ENCODE results near the gene DUSP23. TPM values are rescaled to one million over a fixed set of nuclear protein-coding genes. Genes with fewer than 3 reads are reported as not detected.

DUSP23 gene
- 26.2 and 32.6 TPM in 2 replicates for total RNA-seq

DNA sequence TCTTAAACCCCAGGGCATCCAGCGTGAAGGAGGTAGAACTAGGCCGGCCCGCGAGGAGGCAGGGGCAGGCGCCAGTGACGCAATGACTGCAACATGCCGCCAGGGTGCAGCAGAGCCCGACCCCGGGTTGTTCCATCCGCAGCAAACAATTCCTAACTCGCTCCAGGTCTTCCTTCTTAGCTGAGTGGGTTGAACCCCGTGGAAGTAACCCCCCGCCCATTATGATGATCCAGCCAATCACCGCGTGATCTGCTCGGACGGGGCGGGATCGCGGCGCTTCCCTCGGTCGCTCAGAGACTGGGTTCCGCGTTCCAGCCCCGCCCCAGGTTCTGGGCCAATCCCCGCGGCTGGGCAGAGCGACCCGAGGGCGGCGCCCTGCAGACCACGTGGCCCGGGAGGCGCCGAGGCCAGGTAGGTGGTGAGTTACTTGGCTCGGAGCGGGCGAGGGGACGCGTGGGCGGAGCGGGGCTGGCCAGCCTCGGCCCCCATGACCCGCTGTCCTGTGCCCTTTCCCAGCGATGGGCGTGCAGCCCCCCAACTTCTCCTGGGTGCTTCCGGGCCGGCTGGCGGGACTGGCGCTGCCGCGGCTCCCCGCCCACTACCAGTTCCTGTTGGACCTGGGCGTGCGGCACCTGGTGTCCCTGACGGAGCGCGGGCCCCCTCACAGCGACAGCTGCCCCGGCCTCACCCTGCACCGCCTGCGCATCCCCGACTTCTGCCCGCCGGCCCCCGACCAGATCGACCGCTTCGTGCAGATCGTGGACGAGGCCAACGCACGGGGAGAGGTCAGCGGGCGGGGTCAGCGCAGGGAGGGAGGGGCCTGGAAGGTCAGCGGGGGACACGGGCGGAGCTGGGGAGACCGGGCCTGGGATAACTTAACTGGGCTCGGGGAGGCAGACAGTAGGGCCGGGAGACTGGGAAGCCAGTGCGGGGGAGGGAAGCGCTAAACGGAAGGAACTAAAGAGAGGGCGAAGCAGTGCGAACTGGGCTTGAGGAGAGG lies at the start of gene DUSP23:
DUSP23 (plus strand) TSS at position 380 of the 1,000 bp plus-strand sequence; CDS start at position 519, 139 bp downstream.
- peak within 1 kb of the TSS; percentile 73 for H3K4me3 Mint-ChIP-seq (ENCODE audit: low read depth)
- DNase-seq (ENCODE audit: low spot score) = peak; percentile 96
- peaks cover 18% of the 10 kb centered on the region for H3K27me3 Mint-ChIP-seq (ENCODE audit: low read depth)
- no peaks in the 10 kb centered on the region for H3K9me3 Mint-ChIP-seq
- peak within 1 kb of the TSS; percentile 39 for H3K27ac Mint-ChIP-seq
- H3K4me1 Mint-ChIP-seq (ENCODE audit: low read depth) = peaks cover 7% of the 10 kb centered on the region
- intact Hi-C loops (cut with micrococcal nuclease) = loop anchor here (1.0 to 5.0 kb wide), 5 partner anchors 41 to 251 kb away; partner anchors contain the start of gene PIGM
- no peaks in the 10 kb centered on the region for H3K36me3 Mint-ChIP-seq (ENCODE audit: low read depth)

DNA sequence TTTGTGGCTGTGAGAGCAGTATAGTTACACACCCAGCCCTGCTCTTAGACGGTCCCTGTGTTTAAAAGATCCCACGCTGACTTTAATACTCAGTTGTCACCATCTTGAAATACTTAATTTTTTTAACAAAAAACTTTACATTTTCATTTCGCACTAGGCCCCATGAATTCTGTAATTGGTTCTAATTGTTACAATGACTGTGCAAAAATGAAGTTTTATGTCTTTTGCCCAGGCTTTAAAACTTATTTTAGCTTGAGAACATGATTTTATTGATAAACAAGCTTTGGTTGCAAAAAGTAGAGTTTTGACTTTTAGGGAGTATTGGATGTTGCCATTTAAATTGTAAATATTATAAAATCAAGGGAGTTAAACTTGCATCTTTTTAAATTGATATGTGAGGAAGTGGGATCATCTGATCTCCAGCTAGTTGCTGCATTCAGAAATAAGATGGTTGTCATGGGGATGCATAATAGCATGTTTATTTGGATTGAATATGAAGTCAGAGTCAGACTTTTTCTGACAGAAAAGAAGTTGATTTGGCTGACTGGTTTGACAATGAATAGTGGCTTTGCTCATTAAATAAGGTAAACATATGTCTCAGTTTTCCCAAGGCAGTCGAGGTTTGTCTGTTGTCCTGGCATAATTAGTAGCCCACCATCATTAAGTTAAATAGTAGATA lies 43.4 kb upstream of the DUSP23 start:
- H3K36me3 Mint-ChIP-seq (ENCODE audit: low read depth) = no peaks in the 10 kb centered on the region
- H3K27ac Mint-ChIP-seq = no peak overlapping the region
- H3K4me1 Mint-ChIP-seq (ENCODE audit: low read depth) = no peaks in the 10 kb centered on the region
- DNase-seq (ENCODE audit: low spot score) = no peak
- H3K27me3 Mint-ChIP-seq (ENCODE audit: low read depth) = no peaks in the 10 kb centered on the region
- H3K9me3 Mint-ChIP-seq = no peaks in the 10 kb centered on the region
- intact Hi-C loops (cut with micrococcal nuclease) = no loop called here
- H3K4me3 Mint-ChIP-seq (ENCODE audit: low read depth) = no peak overlapping the region

DNA sequence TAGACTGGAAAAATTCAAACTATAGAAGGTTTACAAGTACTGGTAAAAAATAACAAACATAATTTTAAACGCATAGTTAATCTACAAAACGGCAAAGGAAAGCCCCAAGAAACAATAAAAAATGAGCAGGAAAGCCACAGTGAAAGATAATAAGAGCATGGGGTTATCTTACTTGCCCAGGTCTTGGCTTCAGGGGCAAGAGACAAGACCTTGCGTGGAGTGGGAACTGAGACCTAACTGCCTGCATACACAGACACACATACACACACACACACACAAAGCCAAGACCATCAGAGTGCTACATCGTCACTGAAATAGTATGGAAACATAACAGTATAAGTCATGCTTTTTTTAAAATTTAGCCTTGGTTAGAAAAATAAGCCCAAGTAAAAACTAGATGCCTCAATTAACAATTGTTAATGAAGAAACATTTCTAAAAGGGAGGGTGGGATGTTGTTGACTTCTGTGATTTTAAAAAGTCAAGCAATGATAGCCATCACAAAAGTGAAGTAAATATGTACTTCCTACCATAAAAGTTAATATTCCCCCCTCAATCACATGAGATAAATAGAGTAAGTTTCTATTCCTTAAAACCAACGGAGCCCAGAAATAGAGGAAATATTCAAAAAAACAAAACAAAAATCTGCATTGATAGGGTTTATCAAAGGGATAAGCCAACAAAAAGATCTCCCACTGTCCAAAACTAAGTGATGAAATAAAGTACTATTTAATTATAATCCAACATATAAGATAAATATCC lies 36.9 kb upstream of the DUSP23 start:
- no peaks in the 10 kb centered on the region for H3K9me3 Mint-ChIP-seq
- H3K36me3 Mint-ChIP-seq (ENCODE audit: low read depth) = no peaks in the 10 kb centered on the region
- peaks cover 2% of the 10 kb centered on the region for H3K27me3 Mint-ChIP-seq (ENCODE audit: low read depth)
- DNase-seq (ENCODE audit: low spot score) = no peak
- H3K4me1 Mint-ChIP-seq (ENCODE audit: low read depth) = no peaks in the 10 kb centered on the region
- intact Hi-C loops (cut with micrococcal nuclease) = no loop called here
- no peak overlapping the region for H3K4me3 Mint-ChIP-seq (ENCODE audit: low read depth)
- no peak overlapping the region for H3K27ac Mint-ChIP-seq

DNA sequence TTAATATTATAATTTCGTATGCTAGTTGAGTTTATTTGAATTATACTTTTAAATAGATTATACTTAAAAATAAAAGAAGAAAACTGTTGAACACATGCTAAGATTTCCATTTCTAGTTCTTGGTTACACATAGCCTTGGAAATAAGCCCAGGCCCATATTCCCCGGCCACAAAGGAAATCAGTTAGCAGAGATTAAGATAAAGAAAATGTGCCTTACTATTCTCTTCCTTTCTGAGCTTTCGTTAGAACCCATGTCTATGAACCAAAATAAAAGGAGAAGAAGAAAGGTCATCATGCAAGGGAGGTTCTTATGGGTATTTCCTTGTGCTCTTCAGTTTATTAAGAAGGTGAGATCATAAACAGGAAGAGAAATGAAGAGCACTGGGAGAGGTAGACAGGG lies 34.1 kb upstream of the DUSP23 start:
- H3K27ac Mint-ChIP-seq = no peak overlapping the region
- intact Hi-C loops (cut with micrococcal nuclease) = no loop called here

DNA sequence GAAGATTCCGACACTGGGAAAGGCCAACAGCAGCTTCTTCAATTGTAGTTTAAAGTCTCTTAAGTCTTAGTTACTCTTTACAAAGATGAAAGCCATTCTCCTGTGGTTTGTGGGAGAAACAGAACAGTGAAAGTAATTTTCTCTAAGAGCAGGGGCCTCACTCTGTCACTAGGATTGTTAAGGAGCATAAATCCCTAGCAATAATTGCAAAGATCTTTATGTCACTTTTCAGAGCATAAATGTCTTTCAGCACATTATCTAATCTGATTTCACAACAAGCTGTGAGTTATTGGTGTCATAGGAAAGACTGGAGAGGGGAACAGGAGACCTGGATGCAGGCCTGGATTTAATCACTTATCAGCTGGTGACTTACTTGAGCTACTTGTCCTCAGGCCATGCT lies 32.4 kb upstream of the DUSP23 start:
- Mint-ChIP-seq H3K9me3 (no peaks in the 10 kb centered on the region), H3K4me3 (ENCODE audit: low read depth) (no peak overlapping the region), H3K27ac (no peak overlapping the region), H3K27me3 (ENCODE audit: low read depth) (peaks cover 2% of the 10 kb centered on the region), H3K4me1 (ENCODE audit: low read depth) (no peaks in the 10 kb centered on the region), H3K36me3 (ENCODE audit: low read depth) (no peaks in the 10 kb centered on the region)
- DNase-seq (ENCODE audit: low spot score) = no peak
- intact Hi-C loops (cut with micrococcal nuclease) = no loop called here

More for the DNA sequence above, 34.1 kb upstream of the DUSP23 start:
- Mint-ChIP-seq H3K9me3 (no peaks in the 10 kb centered on the region), H3K36me3 (ENCODE audit: low read depth) (no peaks in the 10 kb centered on the region), H3K4me1 (ENCODE audit: low read depth) (no peaks in the 10 kb centered on the region), H3K27me3 (ENCODE audit: low read depth) (peaks cover 2% of the 10 kb centered on the region), H3K4me3 (ENCODE audit: low read depth) (no peak overlapping the region)
- DNase-seq (ENCODE audit: low spot score) = no peak

DNA sequence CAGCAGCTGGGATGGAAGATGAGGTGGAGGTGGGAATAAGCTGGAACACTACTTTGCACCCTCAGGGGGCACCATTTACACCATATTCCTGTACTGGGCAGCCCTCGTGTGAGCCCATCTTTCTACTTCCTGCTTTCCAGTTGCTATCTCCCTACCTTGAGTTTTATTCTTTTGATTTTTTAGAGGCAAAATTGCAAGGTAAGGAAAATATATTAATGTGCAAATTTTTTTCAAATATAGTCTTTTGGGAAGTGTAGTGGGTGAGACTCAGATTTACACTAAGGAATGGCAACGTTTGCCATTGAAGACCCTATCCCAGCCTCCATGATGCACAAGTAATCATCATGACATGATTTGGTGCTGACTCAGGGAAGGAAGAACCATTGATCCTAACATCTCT lies 31.1 kb upstream of the DUSP23 start:
- Mint-ChIP-seq H3K9me3 (no peaks in the 10 kb centered on the region), H3K36me3 (ENCODE audit: low read depth) (no peaks in the 10 kb centered on the region), H3K4me3 (ENCODE audit: low read depth) (no peak overlapping the region), H3K27ac (no peak overlapping the region), H3K27me3 (ENCODE audit: low read depth) (no peaks in the 10 kb centered on the region), H3K4me1 (ENCODE audit: low read depth) (no peaks in the 10 kb centered on the region)
- intact Hi-C loops (cut with micrococcal nuclease) = no loop called here
- no peak for DNase-seq (ENCODE audit: low spot score)

DNA sequence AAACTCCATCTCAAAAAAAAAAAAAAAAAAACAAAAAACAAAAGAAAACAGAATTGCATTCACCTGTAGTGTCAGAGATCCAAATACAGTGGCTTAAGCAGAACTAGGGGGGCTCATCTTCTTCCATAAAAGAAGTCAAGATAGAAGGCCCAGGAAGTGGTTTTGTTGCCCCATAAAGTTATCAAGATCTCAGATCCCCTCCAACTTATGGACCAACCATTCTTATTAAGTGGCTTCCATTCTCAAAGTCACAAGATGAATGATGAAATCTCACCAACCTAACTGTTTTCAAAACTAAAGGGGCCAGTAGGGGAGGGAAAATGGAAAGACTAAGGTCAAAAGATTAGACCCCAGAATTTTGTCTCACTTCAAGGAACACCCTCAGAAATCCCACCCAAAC lies 30.1 kb upstream of the DUSP23 start:
- H3K4me3 Mint-ChIP-seq (ENCODE audit: low read depth) = no peak overlapping the region
- H3K9me3 Mint-ChIP-seq = no peaks in the 10 kb centered on the region
- H3K27me3 Mint-ChIP-seq (ENCODE audit: low read depth) = no peaks in the 10 kb centered on the region
- no peaks in the 10 kb centered on the region for H3K4me1 Mint-ChIP-seq (ENCODE audit: low read depth)
- no peak overlapping the region for H3K27ac Mint-ChIP-seq
- intact Hi-C loops (cut with micrococcal nuclease) = no loop called here
- H3K36me3 Mint-ChIP-seq (ENCODE audit: low read depth) = no peaks in the 10 kb centered on the region
- DNase-seq (ENCODE audit: low spot score) = no peak

DNA sequence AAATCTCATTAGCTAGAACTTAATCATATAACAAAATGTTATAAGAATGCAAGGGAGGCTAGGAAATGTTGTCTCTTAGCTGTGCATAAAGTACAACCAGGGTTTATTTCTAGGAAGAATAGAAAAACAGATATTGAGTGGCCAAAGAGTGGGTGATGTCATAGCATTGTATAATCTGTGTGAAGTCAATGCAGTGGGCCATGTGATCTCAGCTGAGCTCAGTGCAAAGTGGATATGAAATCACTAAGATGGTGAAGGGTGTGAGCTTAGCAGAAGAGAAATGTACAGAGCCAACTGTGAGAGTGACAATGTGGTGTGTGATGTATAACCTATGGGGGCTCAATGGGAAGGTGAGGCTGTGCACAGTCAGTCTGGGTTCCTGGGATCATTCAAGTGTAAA lies 29.7 kb upstream of the DUSP23 start:
- no peaks in the 10 kb centered on the region for H3K27me3 Mint-ChIP-seq (ENCODE audit: low read depth)
- H3K4me1 Mint-ChIP-seq (ENCODE audit: low read depth) = no peaks in the 10 kb centered on the region
- intact Hi-C loops (cut with micrococcal nuclease) = no loop called here
- no peak for DNase-seq (ENCODE audit: low spot score)
- no peak overlapping the region for H3K4me3 Mint-ChIP-seq (ENCODE audit: low read depth)
- no peak overlapping the region for H3K27ac Mint-ChIP-seq
- no peaks in the 10 kb centered on the region for H3K9me3 Mint-ChIP-seq
- no peaks in the 10 kb centered on the region for H3K36me3 Mint-ChIP-seq (ENCODE audit: low read depth)

DNA sequence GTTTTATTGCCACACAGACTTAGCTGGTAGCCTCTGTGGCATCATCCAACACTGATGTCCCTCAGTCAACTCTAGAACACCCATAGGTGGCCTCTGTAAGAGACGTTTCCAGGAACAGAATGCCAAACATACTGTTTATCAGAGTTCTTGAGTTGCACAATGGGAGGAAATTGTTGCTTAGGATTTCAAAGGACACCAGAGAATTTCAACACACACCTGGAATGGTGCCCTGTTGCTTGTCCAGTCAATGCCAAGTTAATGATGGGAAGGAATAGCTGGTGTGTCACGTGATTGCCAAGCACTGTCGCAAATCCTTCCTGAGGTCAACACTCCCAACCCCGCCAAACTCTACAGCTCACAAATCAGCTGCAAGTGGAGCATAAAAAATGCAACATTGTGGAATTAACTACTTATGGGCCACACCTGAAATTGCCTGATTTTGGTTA lies 28.6 kb upstream of the DUSP23 start:
- Mint-ChIP-seq H3K27ac (no peak overlapping the region), H3K9me3 (no peaks in the 10 kb centered on the region), H3K4me1 (ENCODE audit: low read depth) (no peaks in the 10 kb centered on the region), H3K27me3 (ENCODE audit: low read depth) (no peaks in the 10 kb centered on the region), H3K4me3 (ENCODE audit: low read depth) (no peak overlapping the region), H3K36me3 (ENCODE audit: low read depth) (no peaks in the 10 kb centered on the region)
- no peak for DNase-seq (ENCODE audit: low spot score)
- intact Hi-C loops (cut with micrococcal nuclease) = no loop called here

DNA sequence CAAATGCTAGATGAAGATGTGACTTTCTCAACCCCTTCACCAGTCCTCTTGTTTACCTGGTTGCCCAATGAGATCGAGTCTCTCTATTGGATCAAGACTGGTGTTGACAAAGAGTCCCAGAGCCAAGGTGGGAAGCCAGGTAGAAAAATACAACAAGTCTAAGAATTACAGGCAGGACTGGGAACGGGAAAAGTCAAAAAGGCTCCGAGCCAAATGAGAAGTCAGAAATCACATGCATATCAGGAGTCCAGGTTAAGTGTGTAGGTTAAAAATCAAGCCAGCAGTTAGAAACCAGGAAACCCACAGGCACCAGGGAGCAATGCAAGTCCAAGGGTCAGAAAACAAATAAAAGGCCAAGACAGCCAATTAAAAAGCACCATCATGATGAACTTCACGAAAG lies 27.4 kb upstream of the DUSP23 start:
- DNase-seq (ENCODE audit: low spot score) = no peak
- no peaks in the 10 kb centered on the region for H3K4me1 Mint-ChIP-seq (ENCODE audit: low read depth)
- H3K27ac Mint-ChIP-seq = no peak overlapping the region
- intact Hi-C loops (cut with micrococcal nuclease) = no loop called here
- no peaks in the 10 kb centered on the region for H3K36me3 Mint-ChIP-seq (ENCODE audit: low read depth)
- no peaks in the 10 kb centered on the region for H3K9me3 Mint-ChIP-seq
- H3K4me3 Mint-ChIP-seq (ENCODE audit: low read depth) = no peak overlapping the region
- H3K27me3 Mint-ChIP-seq (ENCODE audit: low read depth) = no peaks in the 10 kb centered on the region

DNA sequence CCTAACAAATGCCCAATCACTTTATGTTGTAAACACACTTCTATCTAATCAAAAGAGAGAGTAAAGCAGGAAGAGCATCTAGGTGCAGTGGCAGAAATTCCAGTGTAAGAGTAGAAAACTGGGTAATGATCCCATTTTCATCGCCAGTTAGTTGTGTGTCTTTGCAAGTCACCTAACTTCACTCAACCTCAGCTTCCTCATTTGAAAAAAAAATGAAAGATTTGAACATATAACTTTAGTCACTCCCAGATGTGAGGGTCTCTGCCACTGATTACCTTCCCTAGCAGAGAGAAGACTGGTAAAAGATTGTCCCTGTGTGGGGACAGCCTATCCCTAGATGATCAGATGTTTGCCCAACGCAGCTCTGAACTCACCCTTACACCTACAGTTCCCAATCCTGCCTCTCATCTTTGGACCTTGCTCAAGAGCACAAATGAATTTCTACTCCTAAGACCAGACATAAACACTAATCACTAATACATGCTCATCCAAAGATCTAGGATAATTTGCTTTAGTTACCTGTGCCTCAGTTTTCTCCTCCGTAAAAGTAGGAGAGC lies 25.2 kb upstream of the DUSP23 start:
- Mint-ChIP-seq H3K27me3 (ENCODE audit: low read depth) (no peaks in the 10 kb centered on the region), H3K4me1 (ENCODE audit: low read depth) (no peaks in the 10 kb centered on the region), H3K27ac (no peak overlapping the region), H3K9me3 (no peaks in the 10 kb centered on the region), H3K4me3 (ENCODE audit: low read depth) (no peak overlapping the region), H3K36me3 (ENCODE audit: low read depth) (no peaks in the 10 kb centered on the region)
- DNase-seq (ENCODE audit: low spot score) = no peak
- intact Hi-C loops (cut with micrococcal nuclease) = no loop called here

DNA sequence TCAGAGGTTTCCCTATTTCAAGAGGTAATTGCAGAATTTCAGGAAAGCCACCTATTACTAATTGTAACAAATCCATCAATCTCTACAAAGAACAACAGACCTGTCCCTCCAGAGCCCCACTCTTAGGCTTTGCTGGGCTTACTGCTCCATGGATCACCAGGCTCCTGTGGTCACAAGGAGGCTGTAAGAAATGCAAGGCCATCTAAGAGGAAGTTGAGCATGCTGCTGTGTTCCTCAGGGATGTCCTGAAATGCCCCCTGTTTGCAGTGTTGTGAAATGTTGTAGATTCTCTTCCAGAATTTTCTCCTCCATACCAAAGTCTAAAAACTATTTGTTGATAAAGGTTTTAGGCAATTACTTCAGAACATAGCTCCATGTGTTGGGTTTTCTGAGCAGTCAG lies 24.4 kb upstream of the DUSP23 start:
- H3K36me3 Mint-ChIP-seq (ENCODE audit: low read depth) = no peaks in the 10 kb centered on the region
- no peaks in the 10 kb centered on the region for H3K4me1 Mint-ChIP-seq (ENCODE audit: low read depth)
- DNase-seq (ENCODE audit: low spot score) = no peak
- no peak overlapping the region for H3K27ac Mint-ChIP-seq
- no peak overlapping the region for H3K4me3 Mint-ChIP-seq (ENCODE audit: low read depth)
- no peaks in the 10 kb centered on the region for H3K9me3 Mint-ChIP-seq
- intact Hi-C loops (cut with micrococcal nuclease) = no loop called here
- no peaks in the 10 kb centered on the region for H3K27me3 Mint-ChIP-seq (ENCODE audit: low read depth)
